ENCODE data around the gene RAB25.

- TF ChIP-seq CTCF (IDR thresholded peaks at IDR 0.05), result no peak
- no peak for TF ChIP-seq POLR2A (IDR thresholded peaks at IDR 0.05)
Observed at GRCh38 chr1:156114919-156115513, 54.1 kb downstream of the RAB25 start.

Measured in lower leg skin (tissue), 3 donors.